Endothelial cell of umbilical vein (primary cell): ENCODE results near the gene SLC66A2. TPM values are rescaled to one million over a fixed set of nuclear protein-coding genes. Genes with fewer than 3 reads are reported as not detected.

Source experiments
- BruUV-seq: library from RNA; stranded (reverse); fragments of 400-500 nt; replicated peaks from 2 replicates; lab custom pipeline; 2021; lab: Mats Ljungman, UMichigan
- CTCF ChIA-PET: fragments of 300-600, 350-600 bp; sonication (Branson Sonifier 250); formaldehyde crosslinking; loops from one replicate; lab custom pipeline; 2021; ENCODE audit warnings: antibody characterized with exemption, inconsistent platforms; lab: Charles Lee
- POLR2A ChIA-PET: fragments of 300-600, 350-600 bp; sonication (Branson Sonifier 250); formaldehyde crosslinking; loops from one replicate; lab custom pipeline; 2021; ENCODE audit warnings: antibody characterized with exemption, inconsistent platforms; lab: Charles Lee
- DNase-seq: peaks from one replicate; pipeline ENCODE4 v3.0.0-alpha.2; 2011; ENCODE audit warnings: low read depth, low spot score
- FAIRE-seq: peaks from 2 replicates; lab custom pipeline; 2011; peaks lifted over from hg19 to GRCh38; lab: Jason Lieb, UNC
- H2AFZ ChIP-seq: 2 replicates; pipeline ENCODE4 v1.6.0; 2012; ENCODE audit warnings: low read depth, low read length, control low read depth, inconsistent platforms
- H3K27ac ChIP-seq: 2 replicates; pipeline ENCODE4 v1.5.1; 2011; ENCODE audit warnings: low read depth, mild to moderate bottlenecking, control low read depth, low read length, moderate library complexity; ENCODE audit not compliant: insufficient read depth
- H3K27me3 ChIP-seq, 2 experiments: 2 replicates each; pipeline versions ENCODE4 v1.6.0 to v1.6.1; 2011; ENCODE audit warnings: low read length in 2 of 2, mixed read lengths in 1 of 2; ENCODE audit not compliant: control insufficient read depth in 2 of 2, insufficient read depth in 2 of 2
- H3K36me3 ChIP-seq, 2 experiments: 2 replicates in 1 of 2; 3 replicates in 1 of 2; pipeline ENCODE4 v1.5.1; 2011; ENCODE audit warnings: low read length in 2 of 2, mild to moderate bottlenecking in 1 of 2, moderate library complexity in 1 of 2; ENCODE audit not compliant: control insufficient read depth in 2 of 2, insufficient read depth in 2 of 2; ENCODE audit errors: extremely low read depth in 1 of 2
- H3K4me1 ChIP-seq: 3 replicates; pipeline ENCODE4 v1.5.1; 2011; ENCODE audit warnings: mild to moderate bottlenecking, low read length; ENCODE audit not compliant: control insufficient read depth, insufficient read depth; ENCODE audit errors: extremely low read depth
- H3K4me2 ChIP-seq: 2 replicates; pipeline ENCODE4 v1.6.1; 2011; ENCODE audit warnings: low read length, control low read depth, mixed read lengths; ENCODE audit not compliant: insufficient read depth
- H3K4me3 ChIP-seq, 3 experiments: fragments of 200-600 bp in 1 of 3; sonication (generic), shearing (Covaris generic) in 1 of 3; replicated peaks in 1 of 3; 2 replicates each; pipeline ENCODE4 v1.5.1; 2011 to 2016; ENCODE audit warnings: control low read depth in 3 of 3, low read length in 3 of 3, mild to moderate bottlenecking in 2 of 3, inconsistent platforms in 1 of 3, low read depth in 1 of 3, moderate library complexity in 1 of 3; ENCODE audit not compliant: insufficient read depth in 1 of 3
- H3K79me2 ChIP-seq: 2 replicates; pipeline ENCODE4 v1.6.0; 2012; ENCODE audit warnings: low read length, inconsistent platforms; ENCODE audit not compliant: control insufficient read depth, insufficient read depth
- H3K9ac ChIP-seq: replicated peaks from 2 replicates; pipeline ENCODE3; 2011; ENCODE audit warnings: low read length, control low read depth; ENCODE audit not compliant: insufficient read depth; ENCODE audit errors: extremely low read depth
- H3K9me1 ChIP-seq: replicated peaks from 3 replicates; pipeline ENCODE4 v1.6.0; 2011; ENCODE audit warnings: mild to moderate bottlenecking, low read length; ENCODE audit not compliant: control insufficient read depth, insufficient read depth; ENCODE audit errors: extremely low read depth
- H3K9me3 ChIP-seq: replicated peaks from 2 replicates; pipeline ENCODE4 v1.5.1; 2012; ENCODE audit warnings: low read length, inconsistent platforms; ENCODE audit not compliant: control insufficient read depth, insufficient read depth
- H4K20me1 ChIP-seq: replicated peaks from 2 replicates; pipeline ENCODE3; 2011; ENCODE audit warnings: mild to moderate bottlenecking, low read length; ENCODE audit not compliant: control insufficient read depth, insufficient read depth; ENCODE audit errors: extremely low read depth
- EZH2 ChIP-seq: IDR thresholded peaks from 2 replicates; pipeline ENCODE4 v1.6.1; 2012; ENCODE audit warnings: borderline replicate concordance, low read depth, mild to moderate bottlenecking, moderate library complexity, low read length, inconsistent platforms; ENCODE audit not compliant: severe bottlenecking
- FOS ChIP-seq: IDR thresholded peaks from 2 replicates; pipeline ENCODE4 v1.6.1; 2011; ENCODE audit warnings: mild to moderate bottlenecking, low read length, moderate library complexity, borderline replicate concordance; ENCODE audit not compliant: insufficient read depth
- GATA2 ChIP-seq: IDR thresholded peaks from 2 replicates; pipeline ENCODE4 v1.7.0; 2011; ENCODE audit warnings: low read depth, mild to moderate bottlenecking, moderate library complexity, mixed read lengths, low read length; ENCODE audit not compliant: insufficient read length, insufficient read depth
- JUN ChIP-seq: IDR thresholded peaks from 2 replicates; pipeline ENCODE4 v1.6.1; 2011; ENCODE audit warnings: borderline replicate concordance, low read depth; ENCODE audit not compliant: insufficient read length, insufficient read depth
- MYC ChIP-seq: IDR thresholded peaks from one replicate; pipeline ENCODE4 v1.6.1; 2011; ENCODE audit warnings: mild to moderate bottlenecking, low read depth, low read length
- POLR2A ChIP-seq: IDR thresholded peaks from 2 replicates; pipeline ENCODE4 v1.6.1; 2012; ENCODE audit warnings: low read depth, mild to moderate bottlenecking, control low read depth, low read length
- POLR2AphosphoS5 ChIP-seq: IDR thresholded peaks from 2 replicates; pipeline ENCODE4 v1.6.1; 2012; ENCODE audit warnings: low read depth, mild to moderate bottlenecking, control low read depth, low read length, moderate library complexity; ENCODE audit not compliant: insufficient read depth
- dilution Hi-C: fragments of 300-500 bp; cut with MboI; formaldehyde crosslinking; loops from one replicate; pipeline ENCODE4 v1.15.0; 2019; ENCODE audit warnings: low sequenced_read_pairs; ENCODE audit not compliant: extremely low pct_ligation_motif_present
- intact Hi-C: fragments of 100-400 bp; cut with micrococcal nuclease; formaldehyde crosslinking; loops from one replicate; pipeline ENCODE4 v1.10.0; 2022
- polyA plus RNA-seq, 4 experiments: library from polyadenylated mRNA; depleted of rRNA in 3 of 4; stranded (reverse) in 3 of 4; unstranded in 1 of 4; fragments of >200 nt; gene quantifications; 2 replicates each; pipeline versions ENCODE4 v1.2.1 to v1.2.3, GENCODE V29; 2011 to 2012; ENCODE audit warnings: missing spikeins in 1 of 4
- total RNA-seq: library from RNA; stranded (reverse); gene quantifications from 2 replicates; pipeline ENCODE4 v1.2.3, GENCODE V29; 2021
- TF ChIP-seq, protein P1 (sequence below), 2 donors: IDR thresholded peaks; 1 replicate in 1 of 2; 2 replicates in 1 of 2; pipeline ENCODE4 v1.5.1; 2011; ENCODE audit warnings: low read length in 2 of 2, mild to moderate bottlenecking in 2 of 2, moderate library complexity in 2 of 2, control low read depth in 1 of 2, inconsistent platforms in 1 of 2, low read depth in 1 of 2; ENCODE audit not compliant: insufficient read depth in 1 of 2; ENCODE audit errors: extremely low read depth in 1 of 2
- TF ChIP-seq, protein P2 (sequence below): IDR thresholded peaks from 2 replicates; pipeline ENCODE4 v1.6.1; 2011; ENCODE audit not compliant: insufficient read depth, insufficient read length

SLC66A2 gene
- total and polyA plus RNA-seq, 2 donors (not counting 3 experiments of a cell fraction or from before 2014, with no cell fraction given): 32.5 to 37.1 TPM

DNA sequence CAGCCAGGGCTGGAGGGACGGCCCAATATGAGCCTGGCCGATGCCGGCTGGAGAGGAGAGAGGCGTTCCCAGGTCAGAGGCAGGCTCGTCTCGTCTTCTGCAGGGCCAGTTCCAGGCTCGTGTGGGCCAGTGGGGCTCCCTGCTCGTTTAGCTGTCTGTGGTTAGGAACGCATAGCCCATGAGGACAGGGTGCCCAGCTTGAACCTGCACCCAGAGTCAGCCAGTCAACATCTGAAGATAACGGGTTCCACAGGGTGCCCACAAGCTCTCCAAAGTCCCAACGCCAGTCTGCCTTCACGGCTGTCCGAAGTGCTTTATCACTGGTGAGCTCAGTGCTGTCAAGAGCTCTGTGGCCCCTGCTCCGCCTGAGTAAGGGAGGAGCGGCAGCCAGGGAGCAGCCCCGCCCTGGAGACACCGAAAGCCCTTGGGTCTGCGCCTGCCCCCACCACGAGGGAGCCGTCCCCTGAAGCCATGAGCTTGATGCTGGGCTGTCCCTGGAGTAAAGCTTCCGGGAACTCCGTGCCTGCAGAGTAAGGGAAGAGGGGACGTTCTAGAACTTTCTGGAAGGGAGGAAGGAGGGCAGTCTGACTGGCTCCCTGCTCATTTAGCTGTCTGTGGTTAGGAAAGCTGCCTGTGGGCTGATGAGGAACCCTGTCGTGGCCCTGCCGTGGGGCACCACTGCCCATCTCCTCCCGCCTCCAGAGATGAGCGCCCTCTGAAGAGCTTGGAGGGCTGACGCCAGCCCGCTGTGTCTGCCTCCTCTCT, 10.3 kb upstream of the SLC66A2 start:
- intact Hi-C loops: no loop called here
- Histone ChIP-seq H3K9me3 (no peaks in the 10 kb centered on the region), H4K20me1 (no peaks in the 10 kb centered on the region), H3K36me3 (no peaks in the 10 kb centered on the region), H3K27me3 (peaks cover 8 to 14% of the 10 kb centered on the region in 2 experiments), H3K4me3 (no peak overlapping the region), H3K79me2 (no peaks in the 10 kb centered on the region), H3K4me2 (no peak overlapping the region), H3K9me1 (no peaks in the 10 kb centered on the region), H3K4me1 (peaks cover 12% of the 10 kb centered on the region), H3K27ac (no peak overlapping the region), H2AFZ (no peak overlapping the region), H3K9ac (no peak overlapping the region)
- no peak for FAIRE-seq
- ChIA-PET CTCF (interaction anchor here (1.4 to 1.9 kb wide), 2 partner anchors 10 to 23 kb away, joined by 3 to 6 read pairs; partner anchors contain the start of gene SLC66A2), POLR2A (interaction anchor here (0.9 kb wide), 1 partner anchor 9 kb away, joined by 4 read pairs; no protein-coding TSS in a partner anchor)
- no TSS peak for BruUV-seq
- no peak for DNase-seq
- TF ChIP-seq, protein P1, sequence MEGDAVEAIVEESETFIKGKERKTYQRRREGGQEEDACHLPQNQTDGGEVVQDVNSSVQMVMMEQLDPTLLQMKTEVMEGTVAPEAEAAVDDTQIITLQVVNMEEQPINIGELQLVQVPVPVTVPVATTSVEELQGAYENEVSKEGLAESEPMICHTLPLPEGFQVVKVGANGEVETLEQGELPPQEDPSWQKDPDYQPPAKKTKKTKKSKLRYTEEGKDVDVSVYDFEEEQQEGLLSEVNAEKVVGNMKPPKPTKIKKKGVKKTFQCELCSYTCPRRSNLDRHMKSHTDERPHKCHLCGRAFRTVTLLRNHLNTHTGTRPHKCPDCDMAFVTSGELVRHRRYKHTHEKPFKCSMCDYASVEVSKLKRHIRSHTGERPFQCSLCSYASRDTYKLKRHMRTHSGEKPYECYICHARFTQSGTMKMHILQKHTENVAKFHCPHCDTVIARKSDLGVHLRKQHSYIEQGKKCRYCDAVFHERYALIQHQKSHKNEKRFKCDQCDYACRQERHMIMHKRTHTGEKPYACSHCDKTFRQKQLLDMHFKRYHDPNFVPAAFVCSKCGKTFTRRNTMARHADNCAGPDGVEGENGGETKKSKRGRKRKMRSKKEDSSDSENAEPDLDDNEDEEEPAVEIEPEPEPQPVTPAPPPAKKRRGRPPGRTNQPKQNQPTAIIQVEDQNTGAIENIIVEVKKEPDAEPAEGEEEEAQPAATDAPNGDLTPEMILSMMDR (IDR thresholded peaks at IDR 0.05; ENCODE audit: extremely low read depth in 1 of 2, insufficient read depth in 1 of 2, low read depth in 1 of 2, low read length in 2 of 2): no peak
- TF ChIP-seq FOS (no peak), JUN (no peak), POLR2A (no peak), MYC (no peak), EZH2 (no peak), GATA2 (no peak), POLR2AphosphoS5 (no peak)
- TF ChIP-seq, protein P2, sequence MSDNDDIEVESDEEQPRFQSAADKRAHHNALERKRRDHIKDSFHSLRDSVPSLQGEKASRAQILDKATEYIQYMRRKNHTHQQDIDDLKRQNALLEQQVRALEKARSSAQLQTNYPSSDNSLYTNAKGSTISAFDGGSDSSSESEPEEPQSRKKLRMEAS: no peak
- dilution Hi-C loops: no loop called here
